ENCODE results near the gene F3.
A peak's percentile ranks its signal among the peaks of the same experiment; 100 is the strongest.
"Not testable (repeated sequence)": the region's sequence is repeated elsewhere in the genome, so short reads cannot be mapped to it uniquely, and the experiment has no call there.

F3 gene

DNA sequence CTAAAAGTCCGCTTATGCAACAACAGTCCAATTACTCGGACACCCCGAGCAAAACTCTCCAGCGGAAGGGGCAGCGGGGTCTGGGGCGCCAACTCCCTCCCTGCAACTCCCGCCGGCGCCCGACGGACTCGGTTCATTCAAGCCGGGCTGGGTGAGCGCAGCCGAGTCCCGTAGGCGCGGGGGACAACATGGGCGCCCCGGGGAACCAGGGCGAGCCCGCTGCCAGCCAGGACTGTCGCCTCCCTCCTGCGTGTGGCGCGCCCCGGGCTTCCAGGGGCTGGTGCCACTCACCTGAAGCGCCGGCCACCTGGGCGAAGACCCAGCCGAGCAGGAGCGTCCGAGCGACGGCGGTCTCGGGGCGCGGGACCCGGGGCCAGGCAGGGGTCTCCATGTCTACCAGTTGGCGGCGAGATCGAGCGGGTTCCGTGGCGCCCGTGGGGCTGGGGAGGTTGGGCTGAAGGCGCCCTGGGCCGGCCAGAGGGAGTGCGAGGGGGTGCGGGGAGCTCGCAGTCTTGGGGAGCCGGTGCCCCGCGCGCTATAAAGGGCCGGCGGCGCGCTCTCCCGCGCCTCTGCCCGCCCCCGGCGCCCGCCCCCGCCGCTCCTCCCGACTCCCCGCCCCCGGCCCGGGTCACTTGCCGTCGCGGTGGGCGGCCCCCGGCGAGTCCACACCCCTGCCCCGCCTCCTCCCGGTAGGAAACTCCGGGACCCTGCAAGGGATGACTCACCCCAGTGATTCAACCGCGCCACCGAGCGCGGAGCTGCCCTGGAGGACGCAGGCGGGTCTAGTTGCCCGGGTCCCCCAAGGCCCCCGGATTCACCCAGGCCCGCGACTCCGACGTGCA, at the start of gene F3:
TSS of gene F3 (minus strand) at position 514 of the 842 bp plus-strand sequence. CDS start at position 391, 123 bp downstream.
- peaks cover 4% of the 10 kb centered on the region; the same call in 1 of the 2 replicates for H3K36me3 ChIP-seq (ENCODE audit: insufficient read depth, low read depth, low read length)
- H3K27ac ChIP-seq (ENCODE audit: low read length) = no peak within 1 kb of the TSS
- H3K4me1 ChIP-seq (ENCODE audit: insufficient read depth, low read length) = peaks cover 13% of the 10 kb centered on the region
- H3K27me3 ChIP-seq (ENCODE audit: insufficient read depth, low read length) = peaks cover 48% of the 10 kb centered on the region
- H3K9me3 ChIP-seq (ENCODE audit: insufficient read depth, low read depth, low read length) = no peaks in the 10 kb centered on the region
- H3K9ac ChIP-seq (ENCODE audit: low read depth, low read length) = peak within 1 kb of the TSS; percentile 74
- peak within 1 kb of the TSS; percentile 85 for H3K4me3 ChIP-seq (ENCODE audit: low read length)

DNA sequence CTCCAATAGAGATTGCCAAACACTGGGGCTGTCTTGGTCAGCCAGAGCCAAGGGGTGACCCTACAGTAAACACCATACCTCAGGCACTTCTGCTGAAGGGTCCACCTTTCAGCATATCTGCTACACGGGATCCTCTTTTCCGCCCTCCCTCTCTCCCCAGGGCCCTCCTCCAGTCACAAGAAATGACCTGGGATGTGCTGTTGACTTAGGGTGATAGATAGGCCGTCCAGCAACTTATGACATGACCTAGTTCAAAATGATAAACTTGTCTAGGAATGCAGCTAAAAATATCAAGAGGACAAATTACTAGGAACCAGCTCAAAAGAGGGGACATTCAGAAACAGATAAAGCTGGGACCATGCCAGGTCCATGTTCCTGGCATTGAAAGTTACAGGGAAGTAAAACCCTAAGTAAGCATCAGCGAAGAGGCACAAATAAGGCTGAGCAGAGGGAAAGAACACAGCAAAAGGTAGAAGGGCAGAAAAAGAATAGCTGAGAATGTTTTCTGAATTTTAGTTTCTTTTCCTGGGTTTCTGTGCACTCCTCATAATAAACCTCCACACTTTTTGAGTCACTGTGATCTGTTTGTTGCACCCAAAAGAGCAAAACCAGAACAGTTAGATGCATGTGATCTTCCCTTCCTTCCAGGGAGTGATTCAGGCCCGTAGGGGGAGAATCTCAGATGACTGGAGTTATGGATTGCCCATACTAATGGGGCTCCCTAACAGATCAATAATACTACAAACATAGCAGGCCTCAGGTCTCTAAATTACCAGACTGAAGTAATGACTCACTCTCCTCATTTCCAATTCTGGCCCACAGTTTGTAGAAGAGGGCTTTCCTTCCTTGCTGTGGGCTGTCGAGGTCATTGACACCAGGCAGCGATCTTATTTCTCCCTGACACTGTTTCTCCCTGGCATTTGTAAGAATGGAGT, 48.9 kb upstream of the F3 start:
- Histone ChIP-seq H3K4me3 (ENCODE audit: low read length) (no peak overlapping the region), H3K27ac (ENCODE audit: low read length) (no peak overlapping the region), H3K4me1 (ENCODE audit: insufficient read depth, low read length) (0 out of 2 replicates have a peak, but pooled peaks cover 4% of the 10 kb centered on the region), H3K27me3 (ENCODE audit: insufficient read depth, low read length) (no peaks in the 10 kb centered on the region), H3K9ac (ENCODE audit: low read depth, low read length) (no peak overlapping the region), H3K9me3 (ENCODE audit: insufficient read depth, low read depth, low read length) (no peaks in the 10 kb centered on the region), H3K36me3 (ENCODE audit: insufficient read depth, low read depth, low read length) (no peaks in the 10 kb centered on the region)

DNA sequence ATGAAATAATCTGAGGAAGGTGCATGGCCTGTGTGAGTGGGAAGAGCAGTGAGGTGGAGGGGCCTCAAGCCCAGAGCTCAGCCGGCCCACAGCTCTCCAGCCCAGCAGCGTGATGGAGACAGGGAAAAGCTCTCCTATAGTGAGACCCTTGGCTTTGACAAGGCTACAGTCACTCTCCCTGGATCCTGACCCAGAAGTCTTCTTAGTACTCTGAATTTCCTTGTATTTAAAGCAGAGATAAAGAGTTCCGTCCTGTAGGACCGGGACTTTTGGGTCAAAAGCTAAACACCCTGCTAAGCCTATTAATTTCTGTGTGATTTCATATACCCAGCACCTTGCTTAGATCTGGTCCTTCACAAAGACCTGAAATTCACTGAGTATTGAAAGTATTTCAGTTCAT, 48.2 kb upstream of the F3 start:
- Histone ChIP-seq H3K4me3 (ENCODE audit: low read length) (no peak overlapping the region), H3K27me3 (ENCODE audit: insufficient read depth, low read length) (no peaks in the 10 kb centered on the region), H3K36me3 (ENCODE audit: insufficient read depth, low read depth, low read length) (no peaks in the 10 kb centered on the region), H3K9me3 (ENCODE audit: insufficient read depth, low read depth, low read length) (no peaks in the 10 kb centered on the region), H3K27ac (ENCODE audit: low read length) (no peak overlapping the region), H3K9ac (ENCODE audit: low read depth, low read length) (no peak overlapping the region), H3K4me1 (ENCODE audit: insufficient read depth, low read length) (0 out of 2 replicates have a peak, but pooled peaks cover 4% of the 10 kb centered on the region)

- Histone ChIP-seq H3K36me3 (ENCODE audit: insufficient read depth, low read depth, low read length) (no peaks in the 10 kb centered on the region), H3K4me3 (ENCODE audit: low read length) (no peak overlapping the region), H3K4me1 (ENCODE audit: insufficient read depth, low read length) (peaks cover 14% of the 10 kb centered on the region), H3K27ac (ENCODE audit: low read length) (no peak overlapping the region), H3K9me3 (ENCODE audit: insufficient read depth, low read depth, low read length) (peaks cover 9% of the 10 kb centered on the region), H3K27me3 (ENCODE audit: insufficient read depth, low read length) (no peaks in the 10 kb centered on the region), H3K9ac (ENCODE audit: low read depth, low read length) (no peak overlapping the region)
Measured at GRCh38 chr1:94582565-94582964, 41.0 kb upstream of the F3 start.

DNA sequence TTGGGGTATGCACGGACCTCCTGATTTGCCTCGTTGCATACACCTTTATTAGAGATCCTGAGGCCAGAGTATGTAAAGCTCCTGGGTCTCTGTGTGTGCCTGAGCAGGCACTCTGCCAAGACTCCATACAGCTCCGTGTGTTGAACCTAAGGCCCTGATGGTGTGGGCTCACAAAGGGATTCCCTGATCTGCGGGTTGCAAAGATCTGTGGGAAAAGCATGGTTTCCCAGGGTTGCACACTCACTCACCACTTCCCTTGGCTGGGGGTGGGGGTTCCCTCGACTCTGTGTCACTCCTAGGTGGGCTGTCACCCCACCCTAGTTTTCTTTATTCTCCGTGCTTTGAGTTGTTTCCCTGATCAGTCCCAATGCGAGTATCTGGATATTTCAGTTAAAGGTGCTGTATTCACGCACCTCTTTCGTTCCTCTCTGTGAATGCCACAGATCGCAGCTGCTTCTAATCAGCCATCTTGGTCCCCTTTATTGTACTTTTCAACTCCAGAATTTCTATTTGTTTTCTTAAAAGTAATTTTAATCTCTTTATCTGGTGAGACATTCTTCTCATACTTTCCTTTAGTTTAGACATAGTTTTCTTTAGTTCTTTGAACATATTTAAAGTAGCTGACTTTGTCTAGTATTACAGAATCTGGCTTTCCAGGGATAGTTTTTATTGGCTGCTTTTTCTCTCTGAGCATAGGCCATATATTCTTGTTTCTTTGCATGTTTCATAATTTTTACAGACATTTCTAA, 39.0 kb upstream of the F3 start:
- Histone ChIP-seq H3K9me3 (ENCODE audit: insufficient read depth, low read depth, low read length) (peaks cover 16% of the 10 kb centered on the region), H3K36me3 (ENCODE audit: insufficient read depth, low read depth, low read length) (no peaks in the 10 kb centered on the region), H3K4me3 (ENCODE audit: low read length) (no peak overlapping the region), H3K9ac (ENCODE audit: low read depth, low read length) (no peak overlapping the region), H3K4me1 (ENCODE audit: insufficient read depth, low read length) (peaks cover 14% of the 10 kb centered on the region), H3K27me3 (ENCODE audit: insufficient read depth, low read length) (no peaks in the 10 kb centered on the region), H3K27ac (ENCODE audit: low read length) (no peak overlapping the region)

DNA sequence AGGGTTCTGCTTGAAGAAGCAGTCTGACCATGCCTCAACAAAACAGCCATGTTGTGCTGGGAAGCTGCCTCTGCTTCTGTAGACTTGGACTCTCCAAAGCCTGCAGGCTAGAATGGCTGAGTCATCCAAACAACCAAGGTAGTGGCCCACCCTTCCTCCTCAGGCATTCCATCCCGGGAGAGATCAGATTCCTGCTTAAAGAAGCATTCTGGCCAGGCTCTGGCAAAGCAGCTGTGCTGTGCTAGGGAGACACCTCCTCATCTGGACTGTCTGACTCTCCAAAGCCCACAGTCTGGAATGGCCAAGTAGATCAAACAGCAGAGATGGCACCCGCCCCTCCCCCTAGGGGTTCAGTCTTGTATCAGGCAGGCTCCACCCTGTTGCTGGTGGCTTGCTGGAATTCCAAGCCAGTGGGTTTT, 38.3 kb upstream of the F3 start:
- Histone ChIP-seq H3K4me1 (ENCODE audit: insufficient read depth, low read length) (peaks cover 14% of the 10 kb centered on the region), H3K4me3 (ENCODE audit: low read length) (no peak overlapping the region), H3K9ac (ENCODE audit: low read depth, low read length) (no peak overlapping the region), H3K9me3 (ENCODE audit: insufficient read depth, low read depth, low read length) (peaks cover 16% of the 10 kb centered on the region), H3K36me3 (ENCODE audit: insufficient read depth, low read depth, low read length) (no peaks in the 10 kb centered on the region), H3K27me3 (ENCODE audit: insufficient read depth, low read length) (no peaks in the 10 kb centered on the region), H3K27ac (ENCODE audit: low read length) (no peak overlapping the region)

GRCh38 chr1:94578856-94579255, 37.3 kb upstream of the F3 start:
- Histone ChIP-seq H3K9me3 (ENCODE audit: insufficient read depth, low read depth, low read length) (peaks cover 16% of the 10 kb centered on the region), H3K27me3 (ENCODE audit: insufficient read depth, low read length) (no peaks in the 10 kb centered on the region), H3K27ac (ENCODE audit: low read length) (no peak overlapping the region), H3K4me1 (ENCODE audit: insufficient read depth, low read length) (peaks cover 14% of the 10 kb centered on the region), H3K36me3 (ENCODE audit: insufficient read depth, low read depth, low read length) (no peaks in the 10 kb centered on the region), H3K4me3 (ENCODE audit: low read length) (no peak overlapping the region), H3K9ac (ENCODE audit: low read depth, low read length) (no peak overlapping the region)

DNA sequence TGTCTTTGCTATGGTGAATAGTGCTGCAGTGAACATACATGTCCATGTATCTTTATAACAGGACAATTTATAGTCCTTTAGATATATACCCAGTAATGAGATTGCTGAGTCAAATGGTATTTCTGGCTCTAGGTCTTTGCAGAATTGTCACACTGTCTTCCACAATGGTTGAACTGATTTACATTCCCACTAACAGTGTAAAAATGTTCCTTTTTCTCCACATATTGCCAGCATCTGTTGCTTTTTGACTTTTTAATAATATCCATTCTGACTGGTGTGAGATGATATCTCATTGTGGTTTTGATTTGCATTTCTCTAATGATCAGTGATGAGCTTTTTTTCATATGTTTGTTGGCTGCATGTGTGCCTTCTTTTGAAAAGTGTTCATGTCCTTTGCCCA, 32.4 kb upstream of the F3 start:
- H3K4me3 ChIP-seq (ENCODE audit: low read length); H3K27me3 ChIP-seq (ENCODE audit: insufficient read depth, low read length); H3K4me1 ChIP-seq (ENCODE audit: insufficient read depth, low read length); H3K27ac ChIP-seq (ENCODE audit: low read length); H3K9ac ChIP-seq (ENCODE audit: low read depth, low read length); H3K36me3 ChIP-seq (ENCODE audit: insufficient read depth, low read depth, low read length): not testable (repeated sequence)
- peaks cover 16% of the 10 kb centered on the region for H3K9me3 ChIP-seq (ENCODE audit: insufficient read depth, low read depth, low read length)

- Histone ChIP-seq H3K36me3 (ENCODE audit: insufficient read depth, low read depth, low read length) (no peaks in the 10 kb centered on the region), H3K9ac (ENCODE audit: low read depth, low read length) (no peak overlapping the region), H3K9me3 (ENCODE audit: insufficient read depth, low read depth, low read length) (peaks cover 9% of the 10 kb centered on the region), H3K4me3 (ENCODE audit: low read length) (no peak overlapping the region), H3K27ac (ENCODE audit: low read length) (no peak overlapping the region), H3K4me1 (ENCODE audit: insufficient read depth, low read length) (no peaks in the 10 kb centered on the region), H3K27me3 (ENCODE audit: insufficient read depth, low read length) (no peaks in the 10 kb centered on the region)
Measured at GRCh38 chr1:94572780-94573179, 31.2 kb upstream of the F3 start.

GRCh38 chr1:94570965-94571364, 29.4 kb upstream of the F3 start:
- H3K9me3 ChIP-seq (ENCODE audit: insufficient read depth, low read depth, low read length); H3K27ac ChIP-seq (ENCODE audit: low read length); H3K9ac ChIP-seq (ENCODE audit: low read depth, low read length); H3K36me3 ChIP-seq (ENCODE audit: insufficient read depth, low read depth, low read length); H3K4me1 ChIP-seq (ENCODE audit: insufficient read depth, low read length); H3K4me3 ChIP-seq (ENCODE audit: low read length); H3K27me3 ChIP-seq (ENCODE audit: insufficient read depth, low read length): not testable (repeated sequence)

DNA sequence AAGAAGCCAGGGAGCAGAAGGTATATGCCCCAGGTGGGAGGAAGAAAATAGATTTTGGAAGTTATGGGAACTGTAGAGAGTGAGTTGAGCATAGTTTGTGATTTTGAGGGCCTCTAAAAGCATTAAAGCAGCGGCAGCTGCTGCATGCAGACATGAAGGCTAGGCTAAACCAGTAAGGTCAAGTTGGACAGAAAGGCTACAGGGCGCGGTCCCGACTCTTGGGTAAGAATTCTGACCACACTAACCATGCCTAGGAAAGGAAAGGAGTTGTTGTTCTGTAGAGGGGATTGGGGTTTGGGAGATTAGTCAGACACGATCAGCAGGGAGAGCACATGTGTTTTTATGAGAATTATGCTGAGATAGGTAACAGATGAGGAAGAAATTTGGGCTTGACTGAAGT, 27.2 kb upstream of the F3 start:
- not testable (repeated sequence) for H3K36me3 ChIP-seq (ENCODE audit: insufficient read depth, low read depth, low read length); H3K27me3 ChIP-seq (ENCODE audit: insufficient read depth, low read length); H3K27ac ChIP-seq (ENCODE audit: low read length)

More for the DNA sequence above, 27.2 kb upstream of the F3 start:
- not testable (repeated sequence) for H3K9me3 ChIP-seq (ENCODE audit: insufficient read depth, low read depth, low read length); H3K4me1 ChIP-seq (ENCODE audit: insufficient read depth, low read length); H3K9ac ChIP-seq (ENCODE audit: low read depth, low read length); H3K4me3 ChIP-seq (ENCODE audit: low read length)

Data from iPS-20b (cell line).